GM21529 (cell line): ENCODE data around the gene DDA1.

ENCODE experiments used
- ATAC-seq: cut with Tn5 transposase; IDR thresholded peaks from one replicate; pipeline ENCODE4 v1.9.1; 2021; ENCODE audit not compliant: unreplicated experiment

Gene DDA1

DNA sequence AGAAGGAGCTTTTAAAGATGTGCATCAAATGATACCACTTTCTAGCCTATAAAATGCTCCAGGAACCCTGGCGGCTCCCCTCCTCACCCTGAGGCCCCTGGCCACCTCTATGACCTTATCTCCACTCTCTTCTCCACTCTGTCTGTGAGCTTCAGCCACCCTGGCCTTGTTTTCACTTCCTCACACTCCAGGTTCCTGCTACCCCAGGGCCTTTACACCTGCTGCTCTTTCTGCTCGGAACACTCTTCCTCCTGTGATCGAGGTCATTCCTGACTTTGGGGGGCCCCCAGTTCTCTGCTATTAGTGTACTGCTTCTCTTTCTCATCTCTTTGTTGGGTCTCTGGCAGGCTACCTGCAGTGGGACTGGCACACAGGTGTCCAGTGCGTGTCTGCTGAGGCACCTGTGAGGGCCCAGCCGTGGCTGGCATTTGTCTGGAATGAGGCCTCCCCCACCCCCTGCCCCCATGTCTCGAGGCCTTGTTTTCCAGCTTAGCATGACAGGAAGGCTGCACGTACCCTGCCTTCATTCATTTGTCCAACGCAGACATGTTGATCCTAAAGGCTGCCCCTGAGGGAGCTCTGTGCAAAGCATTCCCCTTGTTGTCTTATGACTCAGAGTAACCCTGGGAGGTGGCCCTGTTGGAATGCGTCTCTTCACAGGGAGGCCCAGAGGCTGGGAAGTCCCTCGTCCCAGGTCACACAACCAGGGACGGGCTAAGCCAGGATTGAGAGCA lies 2.3 kb downstream of the DDA1 start:
- no peak for ATAC-seq

DNA sequence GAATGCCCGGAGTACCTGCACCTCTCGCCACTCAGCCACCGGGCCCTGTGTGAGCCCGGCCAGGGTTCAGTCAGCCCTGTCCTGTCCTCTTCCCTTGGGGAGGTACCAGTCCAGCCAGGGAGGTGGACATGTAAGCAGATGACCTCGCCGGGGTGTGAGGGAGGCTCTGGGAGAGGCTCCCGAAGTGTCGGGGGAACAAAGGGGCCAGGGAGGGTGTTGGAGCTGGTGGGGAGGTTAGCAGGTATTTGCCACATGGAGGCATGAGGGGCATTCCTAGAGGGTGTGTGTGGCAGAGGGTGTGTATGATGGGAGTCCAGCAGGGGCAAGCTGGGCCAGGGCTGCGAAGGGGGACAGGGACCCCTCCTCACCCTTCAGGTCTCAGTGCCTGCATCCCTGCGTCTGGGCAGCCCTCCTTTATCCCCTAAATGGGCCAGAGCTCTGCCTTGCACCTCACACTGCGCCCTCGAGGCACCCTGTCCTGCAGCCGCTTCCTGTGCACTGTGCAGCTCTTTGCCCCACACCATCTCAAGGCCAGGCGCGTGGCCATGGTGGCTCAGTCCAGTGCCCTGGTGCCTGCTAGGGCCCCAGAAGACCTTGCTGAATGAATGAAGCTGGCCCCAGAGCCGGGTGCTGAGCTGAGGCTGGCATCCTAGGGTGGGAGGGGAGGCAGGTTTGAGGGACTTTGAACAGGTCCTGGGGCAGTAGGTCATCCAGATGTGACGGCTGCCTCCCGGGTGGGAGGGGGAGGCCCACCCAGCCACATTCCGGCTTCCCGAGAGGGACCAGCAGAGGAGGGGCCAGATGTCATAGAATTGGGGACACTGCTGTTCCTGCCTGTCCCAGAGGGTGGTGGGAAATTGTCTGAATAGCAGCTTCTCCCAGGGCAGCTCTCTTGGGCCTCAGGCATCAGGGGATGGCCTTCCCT lies 3.1 kb downstream of the DDA1 start:
- no peak for ATAC-seq

DNA sequence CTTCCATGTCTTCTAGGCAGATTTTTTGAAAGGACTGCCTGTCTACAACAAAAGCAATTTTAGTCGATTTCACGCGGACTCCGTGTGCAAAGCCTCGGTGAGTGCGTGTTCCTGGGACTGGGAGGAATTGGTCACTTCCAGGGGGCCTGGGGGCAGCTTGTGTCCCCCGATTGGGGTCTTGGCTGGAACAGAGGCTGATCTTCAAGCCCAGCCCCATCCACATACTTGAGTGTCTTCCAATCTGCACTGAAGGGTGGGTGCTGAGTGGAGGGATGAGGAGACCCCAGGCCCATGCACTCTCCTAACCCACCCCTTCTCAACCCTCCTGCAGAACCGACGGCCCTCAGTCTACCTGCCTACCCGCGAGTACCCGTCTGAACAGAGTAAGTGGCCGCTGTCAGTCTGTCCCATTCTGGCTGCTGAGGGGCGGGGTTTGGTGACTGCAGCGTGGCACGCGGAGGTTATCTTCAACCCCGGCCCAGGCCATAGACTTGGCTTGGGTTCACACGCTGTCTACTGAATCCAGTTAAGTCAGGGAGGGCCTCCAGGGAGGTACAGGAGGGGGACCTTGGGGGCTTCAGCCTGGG lies 4.7 kb downstream of the DDA1 start:
- ATAC-seq, result no peak

DNA sequence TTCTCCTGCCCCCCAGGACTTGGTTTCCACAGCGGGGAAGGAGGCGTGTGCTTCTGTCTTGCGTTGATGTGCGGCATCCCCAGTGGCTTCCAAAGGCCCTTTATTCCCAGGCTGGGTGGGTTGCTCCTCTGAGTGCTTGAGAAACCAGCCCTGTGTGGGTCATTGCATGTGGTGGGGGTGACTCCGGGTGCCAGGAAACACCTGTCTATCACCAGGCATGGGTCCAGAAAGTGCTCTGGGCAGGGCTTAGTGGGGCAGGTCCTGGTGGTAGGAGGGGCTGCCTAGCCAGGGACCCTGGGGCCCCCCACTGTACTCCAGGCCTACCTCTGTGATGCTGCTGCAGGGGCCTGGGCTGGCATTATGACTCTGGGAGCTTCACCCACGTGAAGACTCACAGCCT lies 9.6 kb downstream of the DDA1 start:
- no peak for ATAC-seq

DNA sequence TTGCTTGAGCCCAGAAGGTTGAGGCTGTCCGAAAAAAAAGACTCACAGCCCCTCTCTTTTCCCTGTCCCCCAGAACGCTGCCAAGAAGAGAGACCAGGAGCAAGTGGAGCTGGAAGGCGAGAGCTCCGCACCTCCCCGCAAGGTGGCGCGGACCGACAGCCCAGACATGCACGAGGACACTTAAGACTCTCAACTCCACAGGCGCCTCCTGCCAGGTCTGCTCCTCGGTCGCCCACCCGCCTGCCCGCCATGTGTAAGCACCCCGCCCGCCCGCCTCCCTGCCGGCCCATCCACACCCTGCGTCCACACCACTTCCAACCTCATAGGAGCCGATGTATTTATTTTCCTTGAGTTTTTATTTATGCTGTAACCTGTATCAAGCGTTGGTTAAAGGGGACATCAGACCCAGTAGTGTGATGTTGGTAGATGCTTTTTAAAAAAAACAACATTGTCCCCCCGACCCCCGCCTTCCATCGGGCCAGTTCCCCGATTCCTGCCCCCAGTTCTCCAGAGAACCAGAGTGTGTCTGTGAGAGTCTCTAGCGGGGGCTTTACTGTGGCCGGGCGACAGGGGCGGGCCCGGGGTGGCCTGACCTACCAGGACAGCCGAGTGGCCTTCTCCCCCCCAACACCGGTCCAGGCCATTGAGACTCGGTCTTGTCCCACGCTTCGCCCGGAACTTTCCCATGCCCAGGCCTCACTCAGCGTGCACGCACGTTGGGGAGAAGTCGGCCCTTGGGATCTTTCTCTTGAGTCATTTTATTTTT lies 10.3 kb downstream of the DDA1 start:
- ATAC-seq, result no peak

DNA sequence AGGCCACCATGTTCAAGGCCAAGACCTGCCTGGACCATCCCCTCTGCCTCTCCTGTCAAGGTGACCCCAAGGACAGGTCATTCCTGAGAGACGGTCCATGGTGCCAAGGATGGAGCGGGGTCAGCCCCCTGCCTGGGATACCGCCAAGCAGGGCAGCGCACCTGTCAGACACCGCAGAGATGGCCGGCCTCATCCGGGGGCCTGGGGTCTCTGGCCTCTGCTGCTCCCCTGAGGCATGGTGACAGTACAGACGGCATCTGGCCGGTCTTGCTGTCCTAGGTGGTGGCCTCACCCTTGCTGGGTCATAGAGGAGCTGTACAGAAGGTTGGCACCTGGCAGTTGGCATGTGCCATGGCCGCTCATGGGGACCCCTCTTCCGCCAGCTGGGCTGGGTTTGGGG lies 11.1 kb downstream of the DDA1 start:
- ATAC-seq, result no peak

DNA sequence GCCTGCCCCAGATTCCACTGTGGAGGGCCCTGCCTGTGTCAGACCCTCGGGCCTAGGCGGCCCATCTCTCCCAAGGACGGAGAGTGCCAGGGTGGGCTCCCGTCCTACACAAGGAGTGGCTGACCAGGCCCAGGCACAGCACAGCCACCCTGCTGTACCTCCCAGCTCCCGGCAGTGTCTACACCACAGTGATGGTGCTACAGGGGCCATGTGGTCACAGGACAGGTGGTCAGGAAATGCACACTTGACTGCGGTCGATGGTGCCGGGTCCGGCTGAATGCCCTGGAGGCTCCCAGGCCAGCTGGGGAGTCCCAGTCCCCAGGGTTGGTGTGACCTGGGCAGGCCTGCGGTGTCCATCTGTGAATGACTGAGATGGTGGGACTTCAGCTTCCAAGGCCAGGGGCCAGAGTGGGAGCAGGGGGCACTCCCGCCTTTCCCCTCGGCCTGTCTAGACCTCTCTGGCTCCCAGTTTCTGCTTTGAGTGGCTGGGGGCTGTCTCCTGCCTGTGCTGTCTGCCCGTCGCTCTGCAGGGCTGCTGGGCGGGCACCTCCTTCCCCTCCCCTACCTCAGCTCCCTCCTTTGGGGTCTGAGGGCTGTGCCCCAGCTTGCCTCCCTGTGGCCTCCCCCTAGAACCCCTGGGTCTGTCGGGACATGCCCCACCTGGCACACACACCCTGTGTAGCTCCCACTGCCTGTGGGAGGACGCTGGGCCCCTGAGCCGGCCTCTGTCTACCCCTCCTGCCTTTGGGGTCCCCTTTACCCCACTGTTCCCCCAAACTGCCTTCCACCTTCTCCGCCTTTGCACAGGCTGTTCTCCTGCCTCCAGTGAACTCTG lies 12.5 kb downstream of the DDA1 start:
- no peak for ATAC-seq

DNA sequence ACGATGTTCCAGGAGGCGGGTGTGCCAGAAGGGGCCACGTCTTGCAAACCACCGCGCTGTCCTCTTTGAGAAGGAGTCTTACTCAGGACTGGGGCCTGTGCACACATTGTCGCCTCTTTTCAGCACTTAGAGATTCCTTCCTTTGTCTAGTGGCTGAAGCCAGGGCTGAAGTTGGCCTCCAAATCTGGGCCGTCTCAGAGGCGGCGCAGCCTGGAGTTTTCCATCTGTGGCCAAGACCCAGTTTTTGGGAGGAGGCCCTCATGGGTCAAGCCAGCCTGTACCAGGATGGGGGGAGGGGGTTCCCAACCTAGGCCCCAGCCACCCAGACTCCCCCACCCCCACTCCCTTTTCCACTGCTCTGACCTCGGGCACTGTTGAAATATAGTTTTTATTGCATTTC lies 13.5 kb downstream of the DDA1 start:
- no peak for ATAC-seq

DNA sequence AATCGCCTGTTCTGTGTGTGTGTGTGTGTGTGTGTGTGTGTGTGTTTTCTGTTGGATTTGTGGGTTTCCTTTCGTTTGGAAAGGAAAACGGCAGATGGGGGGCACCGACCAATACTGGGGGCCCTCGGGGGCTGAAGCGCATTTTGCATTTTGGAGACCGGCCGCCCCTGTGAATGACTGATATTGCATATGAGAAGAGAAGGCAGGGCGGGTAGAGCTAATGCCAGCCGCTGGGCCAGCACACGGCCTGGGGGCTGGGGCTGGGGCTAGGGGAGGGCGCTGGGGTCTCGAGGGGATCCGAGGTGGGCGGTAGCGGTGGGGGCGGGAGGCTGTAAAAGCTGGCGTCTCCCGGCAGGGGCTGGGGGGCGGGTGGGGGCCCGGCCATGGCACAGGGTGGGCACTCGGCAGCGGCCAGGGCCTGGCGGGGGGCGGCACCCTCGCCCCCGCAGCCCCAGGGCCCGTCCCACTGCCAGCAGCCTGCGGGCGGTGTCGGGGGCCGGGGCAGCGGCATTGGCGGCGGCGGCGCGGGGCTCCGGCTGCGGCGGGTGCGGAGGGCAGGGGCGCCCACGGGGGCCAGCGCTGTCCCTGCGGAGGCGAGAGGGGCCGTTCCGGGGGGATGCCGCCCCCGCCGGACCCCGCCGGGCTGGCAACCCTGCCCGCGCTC lies 14.1 kb downstream of the DDA1 start:
- ATAC-seq, result no peak

DNA sequence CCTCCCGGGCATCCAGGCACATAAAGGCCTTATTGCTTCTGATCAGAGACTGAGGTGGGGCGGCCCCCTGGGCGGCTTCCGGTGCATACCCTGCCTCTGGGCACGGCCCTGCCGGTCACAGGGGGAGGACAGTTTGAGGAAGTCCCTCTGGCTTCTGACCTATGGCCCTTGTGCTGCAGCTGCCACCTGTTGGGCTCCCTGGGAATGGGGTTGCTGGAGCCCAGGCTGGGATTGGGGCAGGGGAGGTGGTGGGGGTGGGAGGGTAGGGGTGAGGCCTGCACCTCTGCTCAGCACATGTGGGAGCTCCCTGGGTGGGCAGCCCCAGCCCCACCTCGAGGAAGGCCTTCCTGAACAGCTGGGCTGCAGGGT lies 14.6 kb downstream of the DDA1 start:
- ATAC-seq, result no peak

DNA sequence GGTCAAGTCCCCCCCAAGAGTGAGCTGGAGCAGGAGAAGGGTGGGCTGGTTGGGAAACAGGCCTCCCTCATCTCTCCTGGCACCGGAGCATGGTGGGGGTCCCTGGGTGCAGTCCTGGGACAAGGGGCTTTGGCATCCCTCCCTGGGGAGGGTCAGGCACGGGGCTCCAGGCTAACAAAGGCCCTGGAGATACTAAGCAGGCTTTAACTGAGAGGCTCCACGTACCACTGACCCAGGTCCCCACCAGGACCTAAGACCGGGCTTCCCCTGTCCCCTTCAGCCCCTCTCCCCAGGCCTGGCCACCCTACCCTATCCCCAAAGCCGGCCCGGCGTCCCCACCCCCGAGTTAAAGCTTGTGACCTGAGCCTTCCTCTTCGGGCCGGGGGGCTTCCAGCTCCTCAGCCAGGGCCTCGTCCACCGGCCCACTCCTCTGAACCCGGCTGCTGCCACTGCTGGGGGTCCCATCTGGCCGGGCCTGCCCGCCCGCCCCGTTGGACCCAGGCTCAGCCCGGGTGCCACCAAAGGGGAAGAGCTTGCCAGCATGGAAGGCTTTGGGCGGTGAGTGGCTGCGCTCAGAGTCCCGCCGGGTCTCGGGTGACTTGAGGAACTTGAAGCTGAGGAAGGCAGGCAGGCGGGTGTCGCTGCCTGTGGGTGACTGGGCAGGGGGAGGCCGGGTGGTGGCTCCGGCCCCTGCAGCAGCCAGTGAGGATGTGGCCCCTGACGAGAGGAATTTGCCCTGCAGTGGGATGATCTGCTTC lies 15.2 kb downstream of the DDA1 start:
- ATAC-seq, result no peak

DNA sequence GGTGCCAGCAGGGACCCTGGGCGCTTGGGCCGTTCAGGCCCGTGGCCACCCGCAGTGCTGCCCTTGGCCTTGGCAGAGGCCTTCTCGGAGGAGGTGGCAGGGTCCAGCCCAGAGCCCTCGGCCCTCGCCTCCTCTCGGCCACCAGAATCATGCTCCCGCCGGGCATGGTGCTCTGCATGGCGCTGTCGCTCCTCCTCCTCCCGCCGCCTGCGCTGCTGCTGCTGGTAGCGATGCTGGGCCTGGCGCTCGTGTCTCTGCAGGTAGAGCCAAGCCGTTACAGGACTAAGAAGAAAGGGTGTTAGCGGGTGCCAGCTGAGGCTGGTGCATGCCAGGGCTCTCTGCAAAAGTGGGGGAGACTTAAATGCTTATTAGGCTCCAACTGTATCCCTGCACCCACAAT lies 15.8 kb downstream of the DDA1 start:
- no peak for ATAC-seq

DNA sequence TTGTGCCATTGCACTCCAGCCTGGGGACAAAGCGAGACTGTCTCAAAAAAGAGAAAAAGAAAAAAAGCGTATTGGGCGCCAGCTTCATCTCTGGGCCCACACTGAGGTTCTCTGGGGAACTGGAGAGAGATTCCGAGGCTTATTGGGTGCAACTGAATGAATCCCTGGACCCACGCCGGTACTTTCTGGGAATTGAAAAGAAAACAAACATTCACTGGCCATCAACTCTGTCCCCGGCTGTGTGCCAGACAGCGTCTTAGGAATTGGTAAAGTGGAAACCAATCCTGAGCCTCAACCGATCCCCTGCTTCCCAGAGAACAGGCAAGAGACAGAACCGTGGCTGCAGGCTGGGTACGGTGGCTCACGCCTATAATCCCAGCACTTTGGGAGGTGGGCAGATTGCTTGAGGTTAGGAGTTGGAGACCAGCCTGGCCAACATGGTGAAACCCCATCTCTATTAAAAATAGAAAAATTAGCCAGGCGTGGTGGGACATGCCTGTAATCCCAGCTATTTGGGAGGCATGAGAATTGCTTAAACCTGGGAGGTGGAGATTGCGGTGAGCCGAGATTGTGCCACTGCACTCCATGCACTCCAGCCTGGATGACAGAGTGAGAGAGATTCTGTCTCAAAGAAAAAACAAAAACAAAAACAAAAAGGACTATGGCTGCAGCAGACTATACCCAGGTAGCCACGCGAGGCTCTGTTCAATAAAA lies 16.7 kb downstream of the DDA1 start:
- no peak for ATAC-seq

DNA sequence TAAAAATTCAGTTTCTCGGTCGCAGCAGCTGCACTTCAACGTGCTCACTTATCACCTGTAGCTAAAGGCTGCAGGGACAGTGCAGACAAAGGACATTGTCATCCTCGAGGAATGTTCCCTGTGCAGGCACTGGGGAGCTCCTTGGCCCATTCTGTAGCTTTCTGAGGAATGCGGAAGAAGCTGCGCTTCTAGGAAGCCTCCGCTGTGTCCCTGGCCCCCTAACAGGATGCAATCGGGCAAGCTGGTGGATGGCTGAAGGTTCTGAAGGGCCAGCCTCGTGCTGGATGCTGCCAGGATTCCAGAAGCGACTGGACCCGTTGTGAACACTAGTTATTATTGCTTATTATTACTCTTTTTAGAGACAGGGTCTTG lies 17.2 kb downstream of the DDA1 start:
- ATAC-seq, result no peak

DNA sequence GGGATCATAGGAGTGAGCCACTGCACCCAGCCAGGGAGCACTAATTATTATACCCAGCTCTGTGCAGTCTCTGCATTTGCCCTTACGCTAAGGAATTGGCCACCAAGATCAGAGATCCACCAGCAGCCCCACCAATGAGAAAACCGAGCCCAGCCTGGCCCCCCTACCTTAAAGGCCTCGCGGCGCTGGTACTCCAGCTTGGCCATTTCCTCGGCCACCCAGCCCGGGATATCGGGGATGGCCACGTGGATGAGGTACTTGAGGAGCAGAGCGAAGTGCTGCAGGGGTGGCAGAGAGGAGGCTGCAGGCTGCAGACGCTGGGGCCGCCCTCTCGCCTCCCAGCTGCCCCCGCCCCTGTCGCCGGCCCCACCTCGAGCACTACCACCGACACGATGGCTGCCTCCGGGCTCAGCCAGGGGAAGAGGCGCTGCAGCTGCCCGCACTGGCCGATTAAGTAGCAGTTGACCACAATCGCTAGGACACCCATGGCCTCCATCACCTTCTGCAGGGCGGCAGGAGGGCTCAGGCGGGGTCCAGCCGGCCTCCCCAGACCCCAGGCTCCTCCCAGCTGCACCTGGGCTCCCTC lies 17.8 kb downstream of the DDA1 start:
- ATAC-seq, result no peak

DNA sequence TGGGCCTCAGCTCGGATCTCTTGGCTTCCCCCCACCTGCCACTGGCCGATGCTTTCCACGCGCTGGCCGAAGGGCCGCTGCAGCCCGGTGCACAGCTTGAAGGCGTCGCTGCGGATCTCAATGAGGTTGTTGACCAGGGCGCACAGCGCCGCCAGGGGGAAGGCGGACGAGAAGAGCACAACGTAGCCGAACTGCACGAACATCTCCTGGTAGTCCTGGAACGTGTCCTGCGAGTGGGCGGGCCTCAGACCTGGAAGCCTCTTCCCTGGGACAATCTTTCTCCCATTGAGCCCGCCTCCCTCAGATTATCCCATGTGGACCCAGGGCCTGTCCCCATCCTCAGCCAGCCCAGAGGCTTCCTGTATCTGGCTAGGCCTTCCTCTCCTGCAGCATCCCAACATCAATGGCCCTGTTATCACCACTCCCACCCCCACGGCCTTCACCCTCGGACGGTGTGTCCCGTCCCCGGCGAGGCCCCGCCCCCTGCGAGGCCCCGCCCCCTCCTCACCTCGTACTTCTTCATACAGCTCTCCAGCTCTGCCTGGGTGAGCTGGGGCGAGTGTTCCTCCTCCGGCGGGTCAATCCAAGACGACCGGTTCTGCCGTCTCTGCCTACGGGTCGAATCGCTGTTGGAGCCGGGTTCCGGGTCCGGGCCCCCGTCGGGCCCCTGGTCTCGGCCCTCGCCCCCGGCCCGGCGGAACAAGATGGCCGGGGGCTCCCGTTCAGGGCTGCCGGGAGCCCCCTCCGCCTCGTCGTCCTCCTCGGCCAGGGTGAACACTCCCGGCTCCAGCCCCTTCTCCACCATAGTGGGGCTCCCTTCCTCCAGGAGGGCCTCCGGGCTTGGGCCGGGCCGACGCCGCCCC lies 18.5 kb downstream of the DDA1 start:
- no peak for ATAC-seq
